ENCODE data around the gene UBE2E1.
"Not testable (repeated sequence)": the region's sequence is repeated elsewhere in the genome, so short reads cannot be mapped to it uniquely, and the experiment has no call there.

Gene UBE2E1

DNA sequence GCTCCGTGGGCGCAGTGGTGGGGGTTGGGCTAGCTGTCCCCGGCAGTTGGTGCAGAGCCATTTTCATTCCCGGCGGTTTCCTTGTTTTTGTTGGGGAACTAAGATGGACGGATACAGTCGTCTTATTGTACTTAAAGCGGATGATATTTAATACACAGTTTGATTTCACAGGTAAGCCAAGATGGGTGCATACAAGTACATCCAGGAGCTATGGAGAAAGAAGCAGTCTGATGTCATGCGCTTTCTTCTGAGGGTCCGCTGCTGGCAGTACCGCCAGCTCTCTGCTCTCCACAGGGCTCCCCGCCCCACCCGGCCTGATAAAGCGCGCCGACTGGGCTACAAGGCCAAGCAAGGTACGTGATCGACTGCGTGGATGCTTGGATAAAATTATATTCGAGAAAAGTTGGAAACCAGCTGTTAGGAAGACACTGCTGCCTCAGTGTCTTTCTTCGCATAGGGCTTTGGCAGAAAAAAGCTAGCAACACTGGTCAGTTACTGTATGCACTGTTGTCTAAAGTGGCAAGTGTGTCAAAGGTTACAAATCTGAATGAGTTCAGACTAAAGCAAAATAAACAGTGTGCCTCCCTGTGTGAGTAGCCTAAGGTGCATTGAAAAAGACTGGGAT lies 112.0 kb downstream of the UBE2E1 start:
- DNase-seq (ENCODE audit: low spot score): peak; percentile 22

GRCh38 chr3:23918331-23918730 lies 112.6 kb downstream of the UBE2E1 start:
- DNase-seq (ENCODE audit: low spot score): not testable (repeated sequence)

DNA sequence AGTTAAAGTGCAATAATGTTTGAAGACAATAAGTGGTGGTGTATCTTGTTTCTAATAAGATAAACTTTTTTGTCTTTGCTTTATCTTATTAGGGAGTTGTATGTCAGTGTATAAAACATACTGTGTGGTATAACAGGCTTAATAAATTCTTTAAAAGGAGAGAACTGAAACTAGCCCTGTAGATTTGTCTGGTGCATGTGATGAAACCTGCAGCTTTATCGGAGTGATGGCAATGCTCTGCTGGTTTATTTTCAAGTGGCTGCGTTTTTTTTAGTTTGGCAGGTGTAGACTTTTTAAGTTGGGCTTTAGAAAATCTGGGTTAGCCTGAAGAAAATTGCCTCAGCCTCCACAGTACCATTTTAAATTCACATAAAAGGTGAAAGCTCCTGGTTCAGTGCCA lies 113.9 kb downstream of the UBE2E1 start:
- DNase-seq (ENCODE audit: low spot score): no peak

DNA sequence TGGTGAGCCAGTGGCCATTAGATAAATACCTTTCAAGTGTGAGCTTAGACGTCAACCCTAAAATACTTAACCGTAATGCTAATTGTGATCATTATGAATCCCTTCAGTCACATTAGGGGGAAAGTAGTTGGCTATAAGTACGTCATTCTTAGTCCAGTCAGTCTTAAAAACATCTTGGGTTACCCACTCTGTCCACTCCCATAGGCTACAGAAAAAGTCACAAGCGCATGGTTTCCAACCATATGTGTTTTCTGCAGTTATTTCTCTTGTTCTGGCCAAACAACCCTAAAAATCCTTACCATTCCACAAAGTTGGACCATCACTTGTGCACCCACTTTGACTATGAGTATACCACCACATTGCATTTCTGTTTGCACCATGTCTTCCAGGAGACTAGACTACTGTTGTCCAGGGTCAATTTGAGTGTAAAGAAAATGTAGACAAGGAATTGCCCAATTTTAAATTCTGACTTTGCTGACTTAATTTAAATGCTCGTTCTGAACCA lies 114.4 kb downstream of the UBE2E1 start:
- no peak for DNase-seq (ENCODE audit: low spot score)

DNA sequence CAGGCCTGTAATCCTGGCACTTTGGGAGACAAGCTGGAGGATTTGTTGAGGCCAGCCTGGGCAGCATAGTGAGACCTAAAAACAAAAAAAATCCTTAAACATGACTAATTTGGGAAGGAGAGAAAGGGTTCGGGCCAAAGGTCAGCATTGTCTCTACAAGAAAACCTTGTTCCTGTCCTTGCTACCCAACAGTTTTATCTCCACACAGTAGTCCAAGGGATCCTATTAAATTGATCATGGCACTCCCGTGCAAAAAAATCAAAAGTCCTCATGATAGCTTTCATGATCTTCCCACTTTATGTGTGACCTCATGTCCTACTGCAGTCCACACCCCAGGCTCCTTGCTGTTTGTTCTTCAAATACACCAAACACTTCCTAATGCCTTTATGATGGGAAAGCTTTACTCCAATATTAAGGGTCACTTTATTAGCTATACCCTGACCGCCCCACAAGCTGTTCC lies 115.3 kb downstream of the UBE2E1 start:
- DNase-seq (ENCODE audit: low spot score): no peak

- DNase-seq (ENCODE audit: low spot score): no peak
Measured at GRCh38 chr3:23923786-23924185, 118.0 kb downstream of the UBE2E1 start.

GRCh38 chr3:23926246-23926645 lies 120.5 kb downstream of the UBE2E1 start:
- no peak for DNase-seq (ENCODE audit: low spot score)

GRCh38 chr3:23926736-23927135 lies 121.0 kb downstream of the UBE2E1 start:
- DNase-seq (ENCODE audit: low spot score): no peak

- no peak for DNase-seq (ENCODE audit: low spot score)
Measured at GRCh38 chr3:23928524-23928923, 122.8 kb downstream of the UBE2E1 start.

GRCh38 chr3:23931597-23931996 lies 125.8 kb downstream of the UBE2E1 start:
- DNase-seq (ENCODE audit: low spot score): no peak

GRCh38 chr3:23932571-23932970 lies 126.8 kb downstream of the UBE2E1 start:
- DNase-seq (ENCODE audit: low spot score): no peak

DNA sequence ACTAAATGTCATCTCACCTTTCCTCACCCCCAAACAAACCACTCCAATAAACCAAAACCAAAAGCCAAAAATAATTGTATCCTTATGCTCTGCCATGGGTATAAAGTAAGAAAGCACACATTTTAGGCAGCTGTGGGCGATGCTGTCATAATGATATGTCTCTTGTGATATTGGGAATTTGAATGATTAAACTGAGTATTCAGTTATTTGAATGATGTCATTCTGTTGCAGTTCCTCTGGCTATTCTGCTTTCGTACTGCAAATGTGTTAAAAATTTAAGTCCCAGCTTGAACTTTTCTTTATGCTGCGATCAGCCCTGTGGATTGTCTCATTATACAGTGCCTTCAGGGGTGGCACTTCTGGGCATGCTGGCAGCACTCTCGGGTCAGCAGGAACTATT lies 128.5 kb downstream of the UBE2E1 start:
- DNase-seq (ENCODE audit: low spot score): no peak

DNA sequence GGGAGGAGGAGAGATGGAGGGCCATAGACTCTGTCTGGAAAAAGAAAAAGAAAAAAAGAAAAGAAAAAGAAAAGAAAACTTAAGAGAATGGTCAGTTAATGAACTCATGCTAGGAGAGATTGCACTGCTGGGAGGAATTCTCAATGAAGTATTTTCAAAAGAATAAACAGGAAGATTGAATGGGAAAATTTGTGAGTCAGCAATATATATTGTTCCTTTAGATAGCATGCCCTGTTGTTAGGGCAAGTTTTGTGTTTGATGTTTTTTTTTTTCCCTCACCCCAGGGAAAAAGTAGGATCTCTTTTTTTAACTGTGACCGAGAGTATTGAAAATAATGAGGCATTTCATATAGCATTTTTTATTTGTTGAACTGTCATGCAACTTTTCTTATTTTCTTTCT lies 131.5 kb downstream of the UBE2E1 start:
- DNase-seq (ENCODE audit: low spot score): no peak

DNA sequence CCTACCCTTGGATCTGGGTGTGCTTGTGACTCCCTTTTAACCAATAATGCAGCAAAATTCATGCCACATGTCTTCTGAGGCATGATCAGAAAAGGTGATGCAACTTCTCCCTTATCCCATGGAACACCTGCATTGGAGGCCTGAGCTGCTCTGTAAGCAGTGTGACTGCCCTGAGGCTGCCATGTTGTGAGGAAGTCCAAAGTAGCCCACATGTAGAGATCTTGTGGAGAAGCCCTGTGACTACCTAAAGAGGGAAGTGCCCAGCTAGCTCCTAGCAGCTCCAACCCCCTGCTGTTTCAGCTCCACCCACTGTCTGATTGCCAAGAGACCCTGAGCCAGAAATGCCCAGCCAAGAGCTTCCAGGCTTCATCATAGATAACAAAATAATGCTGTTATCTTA lies 132.9 kb downstream of the UBE2E1 start:
- DNase-seq (ENCODE audit: low spot score): no peak

DNA sequence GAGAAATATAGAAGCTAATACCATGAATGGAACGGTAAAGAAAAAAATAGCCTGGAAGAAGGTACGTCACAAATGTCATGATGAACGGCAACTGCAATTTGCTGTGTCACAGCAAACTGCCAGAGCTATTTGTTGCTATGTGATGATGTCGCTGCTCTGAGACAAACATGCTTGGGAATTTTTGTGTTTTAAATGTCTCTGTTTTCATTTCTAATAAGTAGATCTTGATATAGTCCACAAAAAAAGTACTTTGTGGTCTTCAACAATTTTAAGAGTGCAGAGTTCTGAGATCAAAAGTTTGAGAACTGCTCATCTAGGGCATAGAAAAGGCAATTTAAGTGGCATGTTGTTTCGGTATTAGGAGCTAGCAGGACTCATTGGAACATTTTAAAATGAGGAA lies 135.0 kb downstream of the UBE2E1 start:
- DNase-seq (ENCODE audit: low spot score): peak; percentile 38
